GM18858 (cell line): ENCODE measurements around the gene PSMD10.
A peak's percentile ranks its signal among the peaks of the same experiment; 100 is the strongest.

Source experiments
- ATAC-seq: cut with Tn5 transposase; IDR thresholded peaks from one replicate; pipeline ENCODE4 v1.9.1; 2021; ENCODE audit not compliant: unreplicated experiment

PSMD10 gene

DNA sequence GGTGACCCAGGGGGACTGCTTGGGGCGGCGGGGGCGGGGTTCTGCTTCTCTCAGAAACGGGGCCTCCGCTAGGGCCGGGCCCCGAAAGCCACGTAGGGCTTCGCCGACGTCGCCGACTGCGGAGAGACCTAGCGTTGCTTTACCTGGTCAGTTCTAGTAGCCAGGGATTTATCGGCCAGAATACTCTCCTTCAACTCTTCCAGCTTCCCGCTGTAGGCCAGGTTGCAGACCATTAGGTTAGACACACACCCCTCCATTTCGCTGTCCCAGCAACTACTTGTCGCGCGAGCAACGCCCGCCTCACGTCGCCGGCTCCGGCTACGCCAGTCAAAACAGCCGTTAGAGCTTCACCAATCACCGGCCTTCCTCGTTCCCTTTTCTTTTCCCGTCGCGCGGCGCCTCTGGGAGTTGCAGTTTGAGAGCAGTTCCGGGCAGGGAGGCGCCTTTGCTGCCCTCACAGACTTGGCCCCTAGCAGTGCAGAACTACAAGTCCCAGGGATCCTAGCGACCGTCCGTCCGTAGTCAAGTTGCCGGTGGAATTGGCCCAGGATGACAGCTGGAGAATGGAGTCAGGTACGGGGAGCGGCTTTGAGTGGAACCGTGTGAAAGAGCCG is at the start of gene PSMD10, which contains the start of gene ATG4A:
Gene PSMD10 (minus strand): TSS at position 279 of the 614 bp plus-strand sequence. CDS start 22 bp downstream, at position 257.
Gene ATG4A (plus strand): TSS at position 515 of the 614 bp plus-strand sequence. CDS start 49 bp downstream, at position 564.
- ATAC-seq: peak; percentile 93

DNA sequence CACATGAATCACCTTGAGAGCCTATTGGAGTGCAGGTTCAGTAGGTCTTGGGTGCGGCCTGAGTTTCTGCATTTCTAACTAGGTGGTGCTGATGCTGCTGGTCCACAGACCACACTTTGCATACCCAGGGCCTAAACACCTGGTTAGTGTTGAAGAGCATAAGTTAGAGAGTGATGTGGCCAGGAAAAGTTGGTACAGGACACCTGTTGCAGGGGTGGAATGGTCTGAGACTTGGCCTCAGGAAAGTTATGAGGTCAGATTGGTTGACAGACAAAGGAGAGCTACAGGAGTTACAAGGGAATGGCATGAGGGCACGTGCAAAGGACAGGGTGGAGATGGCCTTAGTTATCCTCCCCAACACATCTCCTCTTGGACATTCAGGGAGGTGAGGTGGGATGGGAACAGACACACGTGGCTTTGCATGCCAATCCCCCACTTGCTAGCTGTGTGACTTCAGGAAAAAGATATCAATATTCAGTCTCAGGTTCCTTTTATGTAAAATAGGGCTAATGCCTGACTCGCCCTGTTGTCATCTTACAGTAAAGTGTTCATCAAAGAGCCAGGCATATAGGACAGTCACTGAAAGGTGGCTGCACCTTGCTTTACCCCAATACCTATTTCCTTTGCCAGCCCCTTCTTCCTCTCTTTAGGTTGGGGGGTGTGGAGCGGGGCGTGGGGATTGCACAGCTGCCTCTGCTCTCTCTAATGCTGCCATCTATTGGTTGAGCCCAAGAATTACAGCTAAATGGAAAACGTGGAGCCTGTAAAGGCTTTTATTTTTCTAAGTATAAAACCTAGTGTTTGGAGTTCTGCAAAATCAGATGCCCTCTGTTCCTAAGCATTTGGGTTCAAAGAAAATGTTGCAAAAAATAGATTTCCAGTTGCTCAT is 47.7 kb upstream of the PSMD10 start:
- ATAC-seq: no peak

- ATAC-seq: no peak
These were observed 43.4 kb upstream of the PSMD10 start for GRCh38 chrX:108134724-108135123.

DNA sequence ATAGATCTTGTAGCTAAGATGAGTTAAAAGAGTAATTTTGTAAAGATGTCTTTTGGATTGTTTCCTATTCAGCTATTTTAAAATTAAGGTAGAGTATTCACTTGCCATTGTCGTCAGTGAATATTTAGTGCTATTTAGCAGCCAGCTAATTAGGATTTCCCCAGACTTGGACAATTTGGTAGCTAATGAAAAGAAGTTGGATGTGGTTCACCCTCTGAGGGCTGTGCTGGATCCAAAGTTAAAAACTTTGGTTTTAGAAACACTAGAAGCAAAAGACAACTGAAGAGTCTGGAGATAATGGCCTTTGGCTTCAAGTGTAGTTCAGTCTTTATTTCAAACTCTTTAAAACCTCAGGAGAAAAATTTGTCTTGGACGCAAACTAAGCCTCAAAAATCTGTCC is 41.5 kb upstream of the PSMD10 start:
- ATAC-seq: no peak

- no peak for ATAC-seq
These were observed 40.7 kb upstream of the PSMD10 start for GRCh38 chrX:108132034-108132433.

GRCh38 chrX:108131471-108131870 is 40.1 kb upstream of the PSMD10 start:
- ATAC-seq: no peak

DNA sequence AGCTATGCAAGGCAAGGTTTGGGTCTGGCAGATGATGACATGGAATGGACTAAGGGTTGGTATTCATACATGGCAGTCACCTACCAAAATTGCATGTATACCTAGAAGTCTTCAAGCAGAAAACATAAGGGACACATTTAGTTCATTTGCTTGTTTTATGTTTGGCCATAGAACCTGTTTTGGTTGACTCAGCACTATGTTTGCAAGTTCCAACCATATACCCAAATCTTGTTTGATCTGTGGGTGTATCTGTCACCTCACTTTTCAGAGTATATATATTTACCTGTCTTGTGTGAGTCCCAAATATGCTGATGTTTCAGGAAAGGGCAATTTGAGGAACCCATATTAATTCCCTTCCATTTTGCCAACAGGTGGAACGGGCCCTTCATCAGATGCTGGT is 39.5 kb upstream of the PSMD10 start:
- no peak for ATAC-seq

- ATAC-seq: no peak
These were observed 35.8 kb upstream of the PSMD10 start for GRCh38 chrX:108127152-108127551.

- no peak for ATAC-seq
These were observed 35.3 kb upstream of the PSMD10 start for GRCh38 chrX:108126661-108127060.

DNA sequence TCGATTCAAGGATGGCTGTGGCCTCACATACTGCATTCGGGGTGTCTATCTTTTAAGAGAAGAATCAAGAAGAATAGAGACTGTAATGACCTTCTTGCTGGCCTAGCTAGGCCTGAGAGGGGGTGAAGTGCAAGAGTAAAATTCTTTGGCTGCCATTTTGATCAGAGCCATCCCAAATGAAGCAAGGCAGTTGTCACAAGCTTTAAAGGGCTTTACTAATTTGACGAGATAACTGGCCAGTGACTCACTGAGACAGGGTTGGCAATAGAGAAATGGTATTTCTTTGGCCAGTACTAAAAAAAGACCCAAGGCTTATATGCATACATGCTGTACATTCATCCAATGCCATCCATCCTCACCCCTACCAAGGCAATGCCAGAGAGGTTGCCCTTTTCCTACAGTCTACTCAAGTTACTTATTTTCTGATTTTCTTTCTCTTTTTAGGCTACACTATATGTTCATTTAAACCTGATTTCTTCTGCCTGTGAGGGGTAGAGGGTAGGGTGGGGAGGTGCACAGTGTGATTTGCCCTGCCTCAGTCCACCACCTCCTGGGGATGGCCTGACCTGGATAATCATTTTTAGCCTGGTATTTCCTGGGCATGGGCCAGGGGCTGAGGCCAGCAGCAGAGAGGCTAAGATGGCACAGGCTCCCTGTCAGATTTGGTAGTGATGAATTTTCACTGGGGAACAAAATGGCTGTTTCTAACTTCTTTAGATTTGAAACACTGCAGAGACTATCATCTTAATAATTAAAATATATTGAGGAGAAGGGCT is 32.4 kb upstream of the PSMD10 start:
- no peak for ATAC-seq

DNA sequence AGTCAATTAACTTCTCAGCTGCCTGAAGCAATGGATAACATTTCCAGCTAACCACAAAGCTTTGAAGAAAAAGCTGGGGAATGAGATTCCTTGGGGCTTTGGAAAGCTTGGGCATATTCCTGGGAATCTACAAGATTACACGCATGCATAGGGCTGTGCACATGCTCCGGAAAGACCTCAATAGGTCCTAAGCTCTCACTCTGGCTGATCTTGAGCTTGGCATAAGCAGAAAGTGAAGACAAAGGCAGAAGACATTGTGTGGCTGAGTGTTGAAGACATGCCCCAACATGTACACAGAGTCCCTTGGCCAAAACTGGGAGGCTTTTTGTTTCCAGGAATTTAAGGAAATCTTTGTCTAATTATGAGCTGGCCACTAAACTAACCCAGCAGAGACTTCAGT is 31.4 kb upstream of the PSMD10 start:
- no peak for ATAC-seq

GRCh38 chrX:108121291-108121690 is 29.9 kb upstream of the PSMD10 start:
- no peak for ATAC-seq

DNA sequence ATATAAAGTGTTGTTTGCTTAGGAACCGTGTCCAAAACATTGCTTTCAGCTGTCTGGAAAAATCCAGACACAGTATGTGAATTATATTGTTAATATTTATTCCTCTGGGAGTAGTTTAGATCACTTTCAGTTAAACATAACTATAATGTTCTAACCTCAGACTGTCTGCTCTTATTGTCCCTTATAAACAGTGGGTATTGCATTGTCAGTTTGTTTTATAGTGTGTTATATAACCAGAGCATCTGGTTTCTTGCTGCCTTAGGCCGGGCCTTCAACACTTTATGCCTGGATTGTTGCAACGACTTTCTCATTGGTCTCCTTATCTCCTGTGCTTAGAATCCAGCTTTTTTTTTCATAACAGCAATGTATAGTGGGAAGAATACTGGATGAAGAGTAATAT is 26.6 kb upstream of the PSMD10 start:
- no peak for ATAC-seq

DNA sequence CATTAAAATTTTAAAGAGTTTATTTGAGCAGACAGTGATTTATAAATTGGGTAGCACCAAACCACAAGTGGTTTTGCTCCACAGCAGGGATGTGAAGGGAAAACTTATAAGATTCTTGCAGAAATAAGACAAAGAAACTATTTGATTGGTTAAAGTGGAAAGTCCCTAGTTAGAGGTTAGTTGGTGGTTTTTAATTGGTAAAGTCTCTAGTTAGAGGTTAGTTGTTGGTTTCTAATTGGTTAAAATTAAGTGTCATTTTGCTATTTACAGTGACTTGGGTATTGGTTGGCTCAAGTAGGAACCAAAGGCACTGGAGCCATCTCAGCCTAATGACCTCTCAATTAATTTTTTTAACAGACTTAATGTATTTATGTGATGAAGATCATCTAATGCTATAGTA is 23.2 kb upstream of the PSMD10 start:
- ATAC-seq: no peak

- no peak for ATAC-seq
These were observed 14.1 kb upstream of the PSMD10 start for GRCh38 chrX:108105473-108105872.

DNA sequence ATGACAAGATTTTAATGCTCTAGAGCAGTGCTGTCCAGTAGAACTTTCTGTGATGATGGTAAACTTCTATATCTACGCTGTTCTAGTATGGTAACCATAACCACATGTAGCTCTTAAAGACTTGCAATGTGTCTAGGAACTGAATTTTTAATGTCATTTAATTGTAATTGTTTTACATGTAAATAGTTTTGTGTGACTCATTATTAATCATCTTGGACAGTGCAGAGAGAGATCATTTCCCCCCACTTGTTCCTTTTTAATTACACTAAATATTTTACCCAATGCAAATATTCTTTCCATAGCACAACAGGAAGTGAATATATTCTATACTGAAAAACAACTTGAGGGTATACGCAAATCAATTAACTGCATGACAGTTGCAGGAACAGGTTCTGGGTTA is 6.0 kb upstream of the PSMD10 start:
- ATAC-seq: no peak

- peak; percentile 8 for ATAC-seq
These were observed 543 bp upstream of the PSMD10 start for GRCh38 chrX:108091878-108092291.

GRCh38 chrX:108090491-108091263 is 665 bp downstream of the PSMD10 start:
- no peak for ATAC-seq

DNA sequence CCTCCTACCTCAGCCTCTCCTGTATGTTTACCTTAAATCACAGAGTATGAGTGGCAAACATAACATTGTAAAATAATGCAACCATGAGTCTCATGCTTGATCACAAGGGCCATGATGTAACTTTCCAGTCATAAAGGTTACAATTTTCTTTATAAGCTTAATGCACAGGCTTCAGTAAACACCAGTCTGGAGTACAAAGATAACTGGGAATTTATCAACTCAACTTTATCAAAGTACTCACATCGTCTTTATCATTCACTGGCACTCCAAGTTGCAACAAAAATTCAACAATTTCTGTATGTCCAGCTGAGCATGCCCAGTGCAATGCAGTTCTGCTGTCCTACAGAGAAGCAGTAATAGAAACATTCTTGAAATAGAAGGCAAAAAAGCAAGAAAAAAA is 2.8 kb downstream of the PSMD10 start:
- ATAC-seq: no peak

DNA sequence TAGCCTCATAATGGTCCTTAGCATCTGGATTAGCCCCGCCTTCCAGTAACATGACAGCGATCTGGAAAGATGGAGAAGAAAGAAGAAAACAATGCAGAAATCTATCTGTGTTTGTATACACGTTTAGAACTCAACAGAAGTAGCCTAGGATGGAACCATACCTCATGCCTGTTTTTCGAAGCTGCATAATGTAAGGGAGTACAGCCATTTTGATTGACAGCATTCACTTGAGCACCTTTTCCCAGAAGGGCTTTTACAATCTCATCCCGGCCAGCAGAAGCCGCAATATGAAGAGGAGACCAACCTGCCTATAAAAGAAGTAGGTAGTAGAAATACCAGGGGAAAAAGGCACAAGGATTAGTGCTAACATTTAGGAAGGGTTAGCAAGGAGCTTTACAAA is 3.5 kb downstream of the PSMD10 start:
- ATAC-seq: no peak

GRCh38 chrX:108081110-108081509 is 10.2 kb downstream of the PSMD10 start:
- ATAC-seq: no peak
